Kidney tubule cell (primary cell): ENCODE results near the gene ADCY2.

Experiments
- DNase-seq: peaks from one replicate; pipeline ENCODE4 v3.0.0-alpha.2; 2018; ENCODE audit warnings: low spot score

ADCY2 gene

DNA sequence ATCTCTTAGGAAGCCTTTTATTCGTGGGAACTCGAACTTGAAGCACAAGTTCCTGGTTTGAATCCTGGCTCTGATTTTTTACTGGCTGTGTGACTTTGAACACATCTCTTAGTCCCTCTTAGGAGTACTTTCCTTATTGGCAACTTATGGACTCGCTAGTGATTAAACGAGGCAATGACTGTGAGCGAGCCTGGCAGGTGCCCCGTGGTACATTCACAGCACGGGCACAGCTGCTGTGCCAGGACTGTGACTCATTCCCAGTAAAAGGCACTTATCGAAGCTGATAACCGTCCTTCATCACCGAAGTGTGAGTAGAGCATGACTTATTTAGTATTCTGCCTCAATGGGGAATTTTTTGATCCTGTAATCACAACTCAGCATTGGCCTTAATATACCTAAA, 432.3 kb downstream of the ADCY2 start:
- DNase-seq = no peak

DNA sequence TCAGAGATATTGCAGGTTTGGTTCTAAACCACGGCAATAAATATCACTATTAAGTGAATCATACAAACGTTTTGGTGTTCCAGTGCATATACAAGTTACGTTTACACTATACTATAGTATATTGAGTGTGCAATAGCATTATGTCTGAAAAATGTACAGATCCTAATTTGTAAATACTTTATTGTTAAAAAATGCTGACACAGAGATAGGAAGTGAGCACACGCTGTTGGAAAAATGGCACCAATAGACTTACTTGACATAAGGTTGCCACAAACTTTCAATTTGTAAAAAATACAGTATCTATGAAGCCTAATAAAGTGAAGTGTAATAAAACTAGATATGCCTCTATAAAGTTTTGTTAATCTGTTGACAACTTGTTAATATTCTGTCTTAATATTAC, 439.0 kb downstream of the ADCY2 start:
- no peak for DNase-seq

DNA sequence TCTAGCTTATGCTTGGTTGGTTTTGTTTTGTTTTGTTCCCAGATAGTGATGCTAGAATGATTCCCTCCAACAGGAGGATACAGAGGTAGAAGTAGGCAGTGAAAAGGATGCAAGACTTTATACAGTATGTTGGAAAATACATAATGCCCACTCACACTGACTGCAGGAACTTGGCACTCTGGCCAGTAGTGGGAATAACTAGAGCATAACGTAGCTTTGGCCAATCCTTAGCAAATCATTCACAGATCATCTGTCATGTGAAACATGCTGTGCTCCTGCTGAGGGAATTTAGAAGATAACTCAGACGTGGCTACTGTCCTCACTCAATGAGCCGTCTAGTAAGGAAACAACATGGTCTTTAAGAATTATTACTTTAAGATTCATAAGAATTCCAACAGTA, 441.5 kb downstream of the ADCY2 start:
- peak; percentile 87 for DNase-seq

DNA sequence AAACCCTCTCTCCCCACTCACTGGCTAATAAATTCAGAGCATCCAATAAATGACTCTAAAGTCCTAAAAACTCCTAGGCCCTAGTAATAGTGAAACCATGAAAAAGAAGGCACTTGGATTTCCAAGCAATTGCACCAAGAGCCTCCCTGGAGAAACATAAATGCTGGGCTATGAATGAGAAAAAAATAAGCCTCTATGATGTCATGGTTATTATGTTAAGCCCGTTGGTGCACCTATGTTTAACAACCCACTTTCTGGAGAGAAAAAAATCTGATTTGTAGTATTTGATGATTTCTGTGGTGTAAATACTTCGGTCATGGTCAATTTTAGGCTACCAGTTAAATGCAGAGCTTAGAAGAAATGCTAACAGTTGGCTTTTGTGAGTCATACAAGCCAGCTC, 446.6 kb downstream of the ADCY2 start:
- DNase-seq = no peak

DNA sequence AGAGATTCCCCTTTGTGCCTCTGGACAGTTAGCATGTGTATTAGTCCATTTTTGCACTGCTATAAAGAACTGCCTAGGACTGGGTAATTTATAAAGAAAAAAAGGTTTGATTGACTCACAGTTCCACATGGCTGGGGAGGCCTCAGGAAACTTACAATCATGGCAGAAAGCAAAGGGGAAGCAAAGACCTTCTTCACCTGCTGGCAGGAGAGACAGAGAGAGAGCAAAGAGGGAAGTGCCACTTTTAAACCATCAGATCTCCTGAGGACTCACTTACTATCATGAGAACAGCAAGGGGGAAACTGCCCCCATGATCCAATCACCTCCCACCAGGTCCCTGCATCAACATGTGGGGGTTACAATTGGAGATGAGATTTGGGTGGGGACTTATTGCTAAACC, 449.0 kb downstream of the ADCY2 start:
- DNase-seq = no peak

DNA sequence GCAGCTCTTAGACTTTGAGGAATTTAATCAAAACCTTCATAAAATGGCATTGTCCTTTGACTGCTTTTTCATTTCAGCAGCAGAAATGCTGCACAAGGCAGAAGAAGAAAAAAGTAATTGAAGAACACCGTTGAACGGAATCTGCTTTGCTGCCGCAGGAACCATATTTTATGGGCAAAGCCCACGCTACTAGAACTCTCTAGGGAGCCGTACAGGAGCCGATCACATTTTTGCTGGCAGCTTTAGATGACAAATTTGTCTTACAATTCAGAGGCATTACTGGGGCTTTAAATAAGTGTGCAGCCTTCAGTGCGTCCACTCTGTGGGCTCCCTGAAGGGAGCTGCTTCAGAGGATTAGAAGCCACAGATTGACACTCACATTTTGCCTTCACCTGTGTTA, 449.6 kb downstream of the ADCY2 start:
- DNase-seq = no peak

DNA sequence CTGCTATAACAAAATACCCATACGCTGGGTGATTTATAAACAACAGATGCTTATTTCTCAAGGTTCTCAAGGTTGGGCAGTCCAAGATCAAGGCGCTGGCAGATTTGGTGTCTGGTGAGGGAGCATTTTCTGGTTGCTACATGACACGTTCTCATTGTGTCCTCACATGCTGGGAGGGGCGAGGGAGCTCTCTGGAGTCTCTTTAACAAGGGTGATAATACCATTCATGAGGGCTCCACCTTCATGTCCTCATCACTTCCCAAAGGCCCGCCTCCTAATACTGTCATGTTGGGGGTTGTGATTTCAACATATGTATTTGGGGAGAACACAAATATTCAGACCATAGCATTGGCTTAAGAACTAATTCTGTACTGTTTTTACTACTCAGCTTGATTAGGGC, 450.4 kb downstream of the ADCY2 start:
- DNase-seq = no peak

DNA sequence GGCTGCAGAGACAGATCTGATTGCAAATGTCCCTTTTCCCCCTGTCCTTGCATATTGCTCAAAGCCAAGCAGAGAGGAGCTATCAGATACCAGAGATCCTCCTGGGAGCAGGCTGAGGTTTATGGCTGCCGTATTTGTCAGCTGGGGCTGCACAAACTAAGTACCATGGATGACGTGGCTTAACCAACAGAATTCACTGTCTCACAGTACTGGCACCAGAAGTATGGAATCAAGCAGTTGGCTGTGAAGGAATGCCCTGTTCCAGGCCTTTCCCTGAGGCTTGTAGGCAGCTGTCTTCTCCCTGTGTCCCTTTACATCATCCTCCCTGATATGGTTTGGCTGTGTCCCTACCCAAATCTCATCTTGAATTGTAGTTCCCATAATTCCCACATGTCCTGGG, 452.4 kb downstream of the ADCY2 start:
- DNase-seq = no peak

DNA sequence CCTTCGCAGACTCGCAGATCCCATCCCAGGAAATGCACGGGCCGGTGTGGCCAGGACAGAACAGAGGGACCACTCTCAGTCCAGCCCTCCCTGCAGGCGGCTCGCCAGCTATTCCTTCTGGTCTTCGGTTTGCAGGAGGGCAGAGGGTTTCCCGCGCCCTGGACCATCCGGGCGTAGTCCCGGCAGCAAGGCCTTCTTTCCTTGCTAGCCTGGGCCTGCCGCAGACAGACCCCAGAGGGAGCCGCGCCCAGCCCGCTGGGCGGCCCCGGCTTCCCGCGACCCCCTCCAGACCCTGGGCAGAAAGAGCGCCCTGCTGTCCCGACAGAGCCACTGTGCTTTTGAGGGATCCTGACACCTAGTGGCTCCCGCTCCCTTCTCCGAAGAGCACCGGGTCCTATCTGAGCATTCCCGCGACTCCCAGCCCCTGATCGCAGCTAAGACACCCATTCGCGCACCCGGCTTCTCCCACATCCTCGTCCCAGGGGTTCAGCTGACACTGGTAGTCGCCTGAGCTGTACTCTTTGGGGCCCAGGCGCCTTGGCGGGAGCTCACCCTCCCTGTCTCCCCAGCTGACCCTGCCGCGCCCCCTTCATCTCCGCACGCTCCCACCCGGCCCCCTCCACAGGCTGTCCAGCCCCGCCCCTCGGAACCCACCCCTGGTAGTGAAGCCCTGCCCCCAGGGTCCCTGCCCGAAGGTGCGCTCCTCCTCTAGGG, 453.9 kb downstream of the ADCY2 start:
- DNase-seq = no peak

DNA sequence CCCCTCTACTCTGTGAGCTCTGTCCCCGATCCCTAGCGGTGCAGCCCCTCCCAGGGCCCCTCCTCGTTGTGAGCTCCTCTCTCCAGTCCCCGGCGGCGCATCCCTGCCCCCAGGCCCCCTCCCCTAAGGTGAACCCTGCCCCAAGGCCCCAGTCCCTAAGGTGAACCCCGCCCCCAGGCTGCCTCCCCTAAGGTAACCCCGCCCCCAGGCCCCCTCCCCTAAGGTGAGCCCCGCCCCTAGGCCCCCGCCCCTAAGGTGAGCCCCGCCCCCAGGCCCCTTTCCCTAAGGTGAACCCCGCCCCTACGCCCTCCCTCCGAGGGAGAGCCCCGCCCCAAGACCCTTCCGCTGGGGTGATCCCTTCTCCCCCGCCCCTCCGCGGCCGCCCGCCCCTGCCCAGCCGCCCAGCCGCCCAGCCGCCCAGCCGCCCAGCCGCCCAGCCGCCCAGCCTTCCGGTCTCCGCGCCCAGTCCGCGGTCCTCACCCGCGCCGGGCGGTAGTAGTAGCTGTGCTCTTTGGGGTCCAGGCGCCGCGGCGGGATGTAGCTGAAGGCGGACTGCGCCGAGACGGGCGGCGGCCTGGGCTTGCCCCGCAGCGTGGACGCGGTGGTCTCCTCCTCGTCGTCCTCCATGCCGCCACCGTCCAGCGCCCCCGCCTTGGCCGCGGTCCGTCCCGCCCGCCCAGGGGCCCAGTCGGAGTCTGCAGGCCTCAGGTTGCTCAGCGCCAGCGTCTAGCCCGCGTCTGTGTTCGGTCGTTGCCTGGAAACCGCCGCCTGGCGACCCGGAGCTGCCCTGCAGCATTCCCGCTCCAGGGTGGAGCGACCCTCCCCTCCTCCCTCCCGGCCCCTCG, 454.7 kb downstream of the ADCY2 start, which contains the start of gene CFAP90:
Gene CFAP90 (minus strand): TSS at position 739 of the 845 bp plus-strand sequence. CDS start 112 bp downstream, at position 627.
- peak; percentile 53 for DNase-seq

DNA sequence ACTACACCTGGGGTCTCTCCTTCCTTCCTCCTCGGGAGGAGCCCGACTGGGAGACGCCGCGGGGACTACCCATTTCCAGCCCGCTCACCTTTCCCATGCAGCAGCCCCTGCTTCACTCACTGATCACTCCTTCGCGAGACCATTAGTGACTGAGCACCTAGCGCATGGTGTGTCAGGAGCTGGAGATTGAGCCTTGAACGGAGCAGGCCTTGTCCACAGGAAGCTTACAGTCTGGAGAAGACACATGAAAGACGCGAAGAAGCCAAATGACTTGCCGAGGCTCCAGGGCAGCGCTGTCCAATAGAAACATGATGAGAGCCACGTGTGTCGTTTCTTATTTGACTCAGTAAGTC, 455.3 kb downstream of the ADCY2 start:
- DNase-seq = no peak

DNA sequence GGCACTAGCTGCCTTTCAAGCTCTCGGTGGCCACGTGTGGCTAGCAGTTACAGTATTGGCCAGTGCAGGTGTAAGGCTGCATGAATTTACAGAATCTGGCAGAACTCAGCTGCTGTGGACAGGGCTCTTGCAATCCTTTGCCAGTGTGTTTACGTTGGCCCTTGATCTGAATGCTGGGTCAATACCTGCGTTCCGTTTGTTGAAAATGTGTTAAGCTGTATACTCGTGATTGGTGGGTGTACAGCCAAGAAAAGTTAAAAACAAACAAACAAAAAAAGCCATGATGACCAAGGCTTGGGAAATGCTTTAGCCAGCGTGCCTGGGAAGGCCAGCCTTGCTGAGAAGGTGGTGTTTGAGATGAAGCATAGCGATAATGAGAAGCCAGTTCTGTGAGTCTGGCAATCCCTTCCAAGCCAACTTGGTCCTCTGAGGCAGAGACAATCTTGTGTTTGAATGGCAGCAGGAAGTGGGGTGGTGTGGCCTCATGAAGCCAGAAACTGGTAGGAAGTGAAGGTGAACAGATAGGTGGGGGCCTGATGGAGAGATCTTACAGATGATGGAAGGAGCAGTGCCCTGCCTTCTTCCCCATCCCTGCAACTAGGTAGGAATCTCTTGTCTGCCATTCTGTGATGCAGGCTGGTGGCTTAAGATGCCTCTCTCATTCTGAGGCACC, 455.8 kb downstream of the ADCY2 start:
- no peak for DNase-seq

DNA sequence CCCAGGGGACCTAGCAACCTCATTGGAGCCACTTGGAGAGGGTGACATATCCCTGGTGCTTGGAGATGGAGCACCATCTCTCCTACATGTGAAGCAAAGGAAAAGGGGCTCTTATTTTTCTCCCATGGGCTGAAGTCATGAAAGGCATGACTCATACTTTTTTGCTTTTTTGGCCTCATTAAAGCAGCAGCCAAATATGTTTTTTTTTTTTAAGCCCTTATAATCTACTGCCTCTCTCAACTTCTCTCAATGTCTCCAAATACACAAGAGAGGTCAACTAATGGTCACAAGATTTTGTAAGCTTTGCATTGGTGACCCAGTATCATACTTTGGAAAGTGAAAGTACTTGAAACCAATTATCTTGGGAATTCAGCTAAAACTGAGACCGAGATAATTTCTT, 456.6 kb downstream of the ADCY2 start:
- DNase-seq = no peak

DNA sequence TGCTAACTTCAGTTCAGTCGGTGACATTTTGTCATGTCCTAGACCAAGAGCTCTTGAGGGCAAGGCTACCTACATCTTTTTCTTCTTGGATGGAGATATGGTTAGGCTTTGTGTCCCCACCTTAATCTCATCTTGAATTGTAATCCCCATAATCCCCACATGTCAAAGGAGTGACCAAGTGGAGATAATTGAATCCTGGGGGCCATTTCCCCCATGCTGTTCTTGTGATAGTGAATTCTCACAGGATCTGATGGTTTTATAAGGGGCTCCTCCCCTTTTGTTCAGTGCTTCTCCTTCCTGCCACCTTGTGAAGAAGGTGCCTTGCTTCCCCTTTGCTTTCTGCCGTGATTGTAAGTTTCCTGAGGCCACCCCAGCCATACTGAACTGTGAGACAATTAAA, 457.1 kb downstream of the ADCY2 start:
- no peak for DNase-seq

DNA sequence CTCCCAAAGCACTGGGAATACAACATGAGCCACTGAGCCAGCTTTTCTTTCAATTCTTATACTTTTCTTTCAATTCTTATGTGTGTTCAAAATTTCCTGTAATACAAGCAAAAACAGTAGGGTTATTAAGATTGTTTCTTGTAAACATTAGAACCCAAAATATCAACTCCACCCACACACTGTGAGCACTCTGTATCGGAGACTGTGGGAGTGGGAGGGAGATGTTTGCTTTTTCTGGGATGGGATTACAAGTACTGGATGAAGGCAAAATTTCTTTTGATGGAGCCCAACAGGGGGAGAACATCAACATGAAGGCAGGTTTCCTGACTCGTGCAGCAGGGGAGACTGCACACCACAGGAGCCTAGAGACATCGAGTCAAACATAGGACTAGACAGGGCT, 459.7 kb downstream of the ADCY2 start:
- DNase-seq = no peak

DNA sequence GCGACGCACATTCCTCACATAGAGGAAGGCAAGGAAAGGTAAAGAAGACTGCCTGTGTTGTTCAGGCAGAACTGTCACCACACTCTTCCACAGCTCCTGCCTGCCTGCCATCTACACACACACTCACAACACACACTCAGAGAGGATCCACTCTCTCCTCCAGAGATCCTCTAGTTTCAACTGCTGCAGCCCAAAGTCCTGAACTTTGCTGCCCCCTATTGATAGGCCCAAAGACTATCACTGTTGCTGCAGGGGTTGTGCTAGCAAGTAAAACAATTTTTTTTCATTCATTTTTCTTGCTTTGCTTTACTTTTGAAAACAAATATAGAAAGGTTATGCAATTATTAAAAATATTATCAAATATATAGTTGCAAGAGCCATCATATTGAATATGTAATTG, 460.9 kb downstream of the ADCY2 start:
- DNase-seq = peak; percentile 64

DNA sequence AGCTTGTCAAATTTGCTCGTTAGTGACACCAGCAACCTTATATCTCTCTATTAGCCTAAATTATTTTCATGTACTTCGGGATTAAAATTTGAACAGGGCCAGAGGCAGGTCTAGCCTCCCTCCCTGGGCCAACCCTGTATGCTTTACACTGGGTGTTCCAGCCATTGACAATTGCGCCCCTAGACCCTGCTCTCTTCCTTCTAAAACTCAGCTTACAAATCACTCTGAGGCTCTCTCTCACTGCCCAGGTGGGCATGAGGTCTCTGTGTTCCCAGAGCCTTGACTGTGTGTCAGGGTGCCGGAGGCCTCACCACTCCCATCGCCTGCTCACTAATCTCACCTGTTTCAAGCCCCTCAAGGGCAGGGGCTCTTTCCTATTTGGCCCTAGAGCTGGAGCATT, 461.4 kb downstream of the ADCY2 start:
- DNase-seq = no peak

DNA sequence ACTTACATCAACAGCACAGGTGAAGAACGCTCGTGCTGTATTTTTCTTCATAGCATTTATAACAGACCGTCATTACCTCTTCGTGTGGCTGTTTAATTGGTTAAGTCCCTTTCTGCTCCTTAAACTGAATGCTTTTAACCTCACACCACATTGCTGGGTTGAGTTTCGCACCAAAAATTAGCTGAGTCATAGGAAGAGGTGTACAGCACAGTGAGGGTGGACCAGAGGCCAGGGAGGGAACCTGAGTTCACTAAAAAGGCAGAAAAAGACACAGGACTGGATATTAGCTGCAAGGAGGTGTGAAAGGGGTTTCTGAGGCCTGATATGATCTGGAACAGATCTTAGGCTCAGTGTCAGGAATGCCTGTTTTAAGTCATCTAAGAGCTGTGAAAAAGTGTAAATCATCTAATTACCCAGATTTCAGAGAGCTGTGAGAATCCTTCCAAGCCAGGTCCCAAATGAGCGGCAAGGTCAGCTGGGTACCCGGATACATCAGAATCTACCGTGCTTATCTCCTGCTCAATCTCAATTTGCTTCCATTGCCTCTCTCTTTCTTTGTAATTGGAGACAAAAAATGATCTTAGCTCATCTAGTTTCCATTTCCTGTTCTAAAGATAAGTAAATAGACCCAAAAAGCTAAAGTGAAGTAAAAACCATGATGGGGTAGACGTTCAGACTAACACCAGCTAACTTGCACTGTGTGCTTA, 462.1 kb downstream of the ADCY2 start:
- DNase-seq = no peak

DNA sequence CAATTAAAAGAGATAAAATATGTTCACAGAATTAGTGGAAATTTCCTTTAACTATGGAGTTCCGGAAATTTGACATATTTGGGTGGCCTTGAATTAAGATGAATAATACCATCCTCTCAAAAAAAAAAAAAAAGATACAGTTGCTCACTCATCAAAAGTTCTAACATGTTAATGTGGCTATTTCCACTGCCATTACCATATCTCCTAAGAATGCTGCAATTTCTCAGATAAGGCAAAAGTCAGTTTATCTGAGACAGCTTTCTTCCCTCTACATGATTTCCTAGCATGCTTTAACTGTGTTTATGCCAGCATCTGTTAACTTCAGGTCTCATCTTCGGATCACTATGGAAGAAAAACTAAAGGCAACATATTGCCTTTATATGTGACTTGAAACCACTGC, 470.3 kb downstream of the ADCY2 start:
- DNase-seq = no peak

DNA sequence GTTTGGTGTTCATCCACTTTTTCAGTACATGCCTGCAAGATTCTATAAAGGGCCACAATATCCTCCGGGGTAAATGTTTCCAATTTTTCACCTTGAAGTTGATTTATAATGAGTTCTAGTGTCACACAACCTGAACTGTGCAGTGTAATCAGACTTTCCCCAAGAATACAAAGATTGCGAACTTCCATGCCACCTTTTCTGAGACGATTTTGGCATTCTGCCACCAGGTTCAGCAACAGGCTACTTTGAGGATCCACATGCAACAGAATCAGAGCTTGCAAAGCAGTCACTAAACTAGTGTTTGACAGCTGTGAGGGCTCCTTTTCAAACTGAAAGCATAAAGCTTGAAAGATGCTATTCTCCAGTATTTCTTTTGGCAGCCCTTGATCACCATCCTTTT, 471.3 kb downstream of the ADCY2 start:
- DNase-seq = no peak

DNA sequence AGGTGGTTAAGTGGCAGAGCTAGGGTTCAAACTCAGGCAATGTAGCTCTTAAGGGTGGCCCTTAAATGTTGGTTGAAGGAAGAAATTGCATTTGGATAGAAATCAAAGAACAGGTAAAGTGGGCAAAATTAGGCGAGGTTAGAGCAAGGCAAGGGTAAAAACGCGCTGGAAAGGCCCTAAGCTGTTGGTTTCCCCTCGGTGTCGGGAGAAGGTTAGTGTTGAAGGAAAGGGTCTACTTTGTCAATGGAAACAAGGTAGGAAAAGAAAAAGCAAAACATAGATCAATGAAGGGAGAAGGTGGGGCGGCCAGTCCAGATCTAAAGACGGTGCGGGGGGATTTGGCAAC, 472.5 kb downstream of the ADCY2 start:
- no peak for DNase-seq

DNA sequence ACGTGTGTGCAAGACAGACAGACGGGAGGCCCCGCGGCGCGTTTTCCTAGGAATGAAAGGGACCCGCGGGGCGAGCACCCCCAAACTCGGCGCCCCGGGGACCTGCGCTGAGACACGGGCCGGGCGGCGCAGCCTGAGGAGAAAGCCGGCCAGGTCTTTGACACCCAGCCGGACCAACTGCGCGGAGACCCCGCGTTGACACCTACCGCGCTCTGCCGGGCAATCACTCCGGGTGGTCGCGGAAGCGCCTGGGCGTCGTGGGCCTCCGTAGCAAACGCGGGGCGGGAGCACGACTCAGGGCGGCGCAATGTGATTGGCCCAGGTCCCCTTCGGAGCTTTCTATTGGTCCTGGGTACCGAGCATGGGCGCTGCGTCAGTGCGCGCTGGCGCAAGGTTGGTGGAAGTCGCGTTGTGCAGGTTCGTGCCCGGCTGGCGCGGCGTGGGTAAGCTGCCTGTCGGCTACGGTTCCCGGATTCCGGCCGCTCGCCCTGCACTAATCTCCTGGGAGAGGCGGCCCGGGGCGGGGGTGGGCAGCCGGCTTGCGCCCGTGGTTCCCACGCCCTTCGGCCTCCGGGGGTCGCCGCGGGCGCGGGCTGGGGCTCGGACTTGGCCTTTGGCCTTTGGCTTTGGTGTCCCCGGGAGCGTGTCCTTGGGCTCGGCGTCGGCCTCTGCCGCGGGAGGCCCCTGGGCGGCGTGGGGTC, 473.0 kb downstream of the ADCY2 start, which contains the start of the genes FASTKD3 and MTRR:
Gene FASTKD3 (minus strand): TSS at position 259 of the 701 bp plus-strand sequence. CDS start 948 bp downstream, outside the sequence.
Gene MTRR (plus strand): TSS at position 376 of the 701 bp plus-strand sequence. CDS start 1,647 bp downstream, outside the sequence.
- peak; percentile 93 for DNase-seq
